Thymus (tissue), 11 donors: ENCODE results near the gene CLCA1. TPM values are rescaled to one million over a fixed set of nuclear protein-coding genes. Genes with fewer than 3 reads are reported as not detected.

Experiments used
- DNase-seq, 9 donors: peaks; one replicate each; pipeline ENCODE4 v3.0.0-alpha.2; 2013; ENCODE audit warnings: low spot score in 9 of 9, low read depth in 6 of 9, missing footprints in 1 of 9
- H3K27ac ChIP-seq, 2 donors: one replicate each; pipeline ENCODE4 v1.5.1; 2013; ENCODE audit warnings: control low read depth in 1 of 2, low read depth in 1 of 2, low read length in 1 of 2, mild to moderate bottlenecking in 1 of 2, moderate library complexity in 1 of 2
- H3K27me3 ChIP-seq, 2 donors: one replicate each; pipeline ENCODE4 v1.5.1; 2013; ENCODE audit warnings: low read length in 1 of 2; ENCODE audit not compliant: control insufficient read depth in 2 of 2, insufficient read depth in 1 of 2
- H3K36me3 ChIP-seq, 2 donors: one replicate each; pipeline ENCODE4 v1.5.1; 2013; ENCODE audit warnings: low read length in 1 of 2, mild to moderate bottlenecking in 1 of 2, moderate library complexity in 1 of 2; ENCODE audit not compliant: control insufficient read depth in 2 of 2, insufficient read depth in 2 of 2
- H3K4me1 ChIP-seq, 2 donors: one replicate each; pipeline ENCODE4 v1.5.1; 2013; ENCODE audit warnings: low read length in 2 of 2; ENCODE audit not compliant: control insufficient read depth in 2 of 2, insufficient read depth in 2 of 2
- H3K4me3 ChIP-seq, 2 donors: one replicate each; pipeline ENCODE4 v1.5.1; 2013; ENCODE audit warnings: low read length in 2 of 2, control low read depth in 1 of 2, mild to moderate bottlenecking in 1 of 2
- H3K9me3 ChIP-seq, 2 donors: one replicate each; pipeline ENCODE4 v1.5.1; 2013; ENCODE audit warnings: low read length in 1 of 2, mild to moderate bottlenecking in 1 of 2; ENCODE audit not compliant: control insufficient read depth in 2 of 2, insufficient read depth in 1 of 2
- WGBS: extraction: QIAGEN DNeasy Blood & Tissue Kit; methylation state at CpG from one replicate; pipeline ENCODE4 v1.1.7; 2013; 5-methylcytosine and 5-hydroxymethylcytosine counted together
- polyA plus RNA-seq: library from polyadenylated mRNA; stranded (reverse); fragments of 200-250 nt; gene quantifications from one replicate; pipeline ENCODE4 v1.2.3, GENCODE V29; 2013
- total RNA-seq: library from RNA; stranded (reverse); fragments of 120-200 nt; gene quantifications from one replicate; pipeline ENCODE4 v1.2.4, GENCODE V29; 2013
- donor health status: healthy.

Gene CLCA1
- total and polyA plus RNA-seq, 2 donors: 0.07 to 0.14 TPM

DNA sequence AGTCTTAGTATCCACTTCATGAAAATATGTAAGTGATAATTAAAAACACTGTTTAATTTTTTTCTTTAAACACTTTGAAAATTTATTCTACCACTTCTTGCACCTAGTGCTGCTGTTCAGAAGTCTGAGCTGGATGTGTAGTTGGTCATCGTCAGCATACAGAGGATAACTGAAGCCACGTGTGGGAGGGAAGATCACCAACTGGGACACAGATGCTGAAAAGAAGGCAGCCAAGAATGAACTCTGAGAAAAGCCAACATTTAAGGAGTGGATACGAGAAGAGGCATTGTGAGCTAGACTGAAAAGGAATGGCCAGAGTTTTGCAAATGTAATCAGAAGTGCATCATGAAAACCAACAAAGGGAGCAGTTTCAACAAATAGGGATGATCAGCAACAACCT, 53.5 kb downstream of the CLCA1 start:
- 97% methylated on average over 3 of the region's 3 CpGs for WGBS
- H3K4me1 ChIP-seq: no peaks in the 10 kb centered on the region
- H3K9me3 ChIP-seq: peaks cover 0 to 6% of the 10 kb centered on the region in 2 donors
- no peak overlapping the region for H3K27ac ChIP-seq
- DNase-seq: no peak
- H3K4me3 ChIP-seq: no peak overlapping the region
- H3K27me3 ChIP-seq: no peaks in the 10 kb centered on the region
- no peaks in the 10 kb centered on the region for H3K36me3 ChIP-seq

GRCh38 chr1:86523670-86524354, 55.1 kb downstream of the CLCA1 start:
- no peaks in the 10 kb centered on the region for H3K27me3 ChIP-seq
- H3K36me3 ChIP-seq: no peaks in the 10 kb centered on the region
- no peak for DNase-seq
- no peaks in the 10 kb centered on the region for H3K4me1 ChIP-seq
- no peak overlapping the region for H3K4me3 ChIP-seq
- 94% methylated on average over 32 of the region's 32 CpGs for WGBS
- peaks cover 0 to 6% of the 10 kb centered on the region in 2 donors for H3K9me3 ChIP-seq
- no peak overlapping the region for H3K27ac ChIP-seq

DNA sequence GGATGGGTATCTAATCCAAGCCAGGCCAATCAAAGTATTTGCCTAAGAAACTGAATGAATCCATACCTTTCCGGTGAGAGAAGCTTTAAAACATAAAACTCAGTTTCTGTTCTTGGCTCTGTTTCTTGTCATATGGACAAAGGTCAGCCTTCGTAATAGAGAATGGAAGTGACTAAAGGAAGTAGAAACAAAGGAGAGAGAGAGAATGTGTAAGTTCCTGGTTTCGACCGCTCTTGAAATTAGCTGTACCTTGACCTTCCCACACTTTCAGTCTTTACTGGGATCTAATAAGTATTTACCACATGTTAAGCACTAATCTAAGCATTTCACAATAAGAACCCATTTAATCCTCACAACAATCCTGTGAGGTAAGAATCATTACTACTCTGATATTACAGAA, 58.6 kb downstream of the CLCA1 start:
- Histone ChIP-seq H3K36me3 (no peaks in the 10 kb centered on the region), H3K27ac (no peak overlapping the region), H3K4me3 (no peak overlapping the region), H3K9me3 (peaks cover 0 to 6% of the 10 kb centered on the region in 2 donors), H3K4me1 (no peaks in the 10 kb centered on the region), H3K27me3 (no peaks in the 10 kb centered on the region)
- WGBS: 93% methylated on average over 4 of the region's 4 CpGs
- DNase-seq: no peak

- H3K9me3 ChIP-seq: no peaks in the 10 kb centered on the region
- H3K27me3 ChIP-seq: no peaks in the 10 kb centered on the region
- DNase-seq: no peak
- no peak overlapping the region for H3K4me3 ChIP-seq
- H3K4me1 ChIP-seq: no peaks in the 10 kb centered on the region
- H3K36me3 ChIP-seq: no peaks in the 10 kb centered on the region
- WGBS: 95% methylated on average over 3 of the region's 3 CpGs
- no peak overlapping the region for H3K27ac ChIP-seq
Measured at GRCh38 chr1:86530211-86530845, 61.6 kb downstream of the CLCA1 start.

DNA sequence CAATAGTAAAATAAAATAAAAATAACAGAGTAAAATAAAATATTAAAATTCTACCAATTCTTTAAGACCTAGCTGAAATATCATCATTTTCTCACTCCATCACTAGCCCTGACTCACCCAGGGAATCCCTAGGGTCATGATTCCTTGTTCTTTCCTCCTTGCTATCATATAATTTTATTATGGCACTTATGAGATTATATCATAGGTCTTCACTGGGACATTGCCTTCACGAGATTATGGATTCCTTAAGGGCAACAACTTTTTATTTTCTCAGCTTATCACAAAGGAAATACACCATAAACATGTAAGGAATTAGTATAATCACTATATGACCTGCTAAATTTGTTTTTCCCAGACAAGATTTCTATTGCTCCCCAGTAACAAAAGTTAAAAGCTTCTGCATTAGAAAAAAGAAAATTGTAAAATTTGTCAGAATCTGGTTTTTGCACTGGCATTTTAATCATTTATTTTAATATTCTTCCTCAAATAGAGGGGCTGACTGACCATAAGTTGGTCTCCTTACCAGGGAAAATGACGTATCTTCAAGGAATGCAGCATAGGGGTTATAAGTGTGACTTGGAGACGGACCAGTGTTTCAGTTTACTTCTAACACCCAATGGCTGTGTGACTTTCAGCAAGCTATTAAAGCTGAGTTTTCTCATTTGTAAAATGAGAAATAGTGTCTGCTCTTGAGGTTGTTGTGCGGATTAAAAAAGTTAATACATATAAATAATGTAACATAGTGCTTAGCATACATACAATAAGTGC, 69.4 kb downstream of the CLCA1 start:
- no peak overlapping the region for H3K27ac ChIP-seq
- no peaks in the 10 kb centered on the region for H3K9me3 ChIP-seq
- no peaks in the 10 kb centered on the region for H3K36me3 ChIP-seq
- no peaks in the 10 kb centered on the region for H3K27me3 ChIP-seq
- no peaks in the 10 kb centered on the region for H3K4me1 ChIP-seq
- H3K4me3 ChIP-seq: no peak overlapping the region
- no peak for DNase-seq
- 95% methylated on average over 4 of the region's 4 CpGs for WGBS

DNA sequence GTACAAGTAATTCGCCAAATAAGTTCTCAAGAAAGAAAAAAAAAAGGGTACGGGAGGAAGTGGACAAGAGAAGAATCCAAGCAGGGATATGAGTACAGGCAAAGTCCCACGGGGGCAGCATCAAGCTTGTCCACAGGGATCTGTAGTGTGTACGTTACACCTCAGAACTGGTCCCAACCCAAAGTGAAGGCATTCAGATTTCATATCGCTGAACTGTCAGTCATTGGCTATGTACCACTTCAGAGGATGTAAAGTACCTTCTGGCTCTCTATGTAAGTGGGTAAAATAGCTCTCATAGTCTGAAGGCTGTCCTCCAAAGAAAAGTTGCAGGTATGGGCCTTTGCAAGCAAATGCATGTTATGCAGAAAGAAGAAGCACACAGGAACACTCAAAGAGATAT, 70.0 kb downstream of the CLCA1 start:
- Histone ChIP-seq H3K36me3 (no peaks in the 10 kb centered on the region), H3K27ac (no peak overlapping the region), H3K4me1 (no peaks in the 10 kb centered on the region), H3K27me3 (no peaks in the 10 kb centered on the region), H3K9me3 (no peaks in the 10 kb centered on the region), H3K4me3 (no peak overlapping the region)
- 93% methylated on average over 5 of the region's 5 CpGs for WGBS
- no peak for DNase-seq

- Histone ChIP-seq H3K4me3 (no peak overlapping the region), H3K9me3 (no peaks in the 10 kb centered on the region), H3K27me3 (no peaks in the 10 kb centered on the region), H3K36me3 (no peaks in the 10 kb centered on the region), H3K27ac (no peak overlapping the region), H3K4me1 (no peaks in the 10 kb centered on the region)
- DNase-seq: no peak
- 98% methylated on average over 2 of the region's 2 CpGs for WGBS
Measured at GRCh38 chr1:86541859-86542258, 73.1 kb downstream of the CLCA1 start.

GRCh38 chr1:86542631-86543030, 73.9 kb downstream of the CLCA1 start:
- H3K36me3 ChIP-seq: no peaks in the 10 kb centered on the region
- H3K4me1 ChIP-seq: no peaks in the 10 kb centered on the region
- no peaks in the 10 kb centered on the region for H3K9me3 ChIP-seq
- H3K27ac ChIP-seq: no peak overlapping the region
- H3K4me3 ChIP-seq: no peak overlapping the region
- no peak for DNase-seq
- H3K27me3 ChIP-seq: no peaks in the 10 kb centered on the region

DNA sequence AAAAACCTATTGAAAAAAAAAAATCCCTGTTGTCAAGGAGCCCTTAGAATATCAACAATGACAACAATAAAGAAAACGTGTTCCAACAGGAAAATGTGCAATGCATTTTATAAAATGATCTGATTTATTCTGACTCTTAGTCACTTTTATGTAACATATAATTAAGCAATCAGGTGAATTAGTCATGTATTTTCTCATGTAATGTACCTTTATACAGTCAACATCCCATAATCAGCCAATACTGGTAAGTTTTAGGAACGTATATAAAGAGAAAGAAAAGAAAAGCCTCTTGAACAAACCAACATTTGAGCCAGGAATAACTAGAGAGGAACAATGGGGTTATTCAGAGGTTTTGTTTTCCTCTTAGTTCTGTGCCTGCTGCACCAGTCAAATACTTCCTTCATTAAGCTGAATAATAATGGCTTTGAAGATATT, 78.1 kb downstream of the CLCA1 start, which contains the start of gene CLCA4:
TSS of gene CLCA4 (plus strand) at position 292 of the 435 bp plus-strand sequence. CDS start at position 334, 42 bp downstream.
- H3K4me1 ChIP-seq: no peaks in the 10 kb centered on the region
- no peaks in the 10 kb centered on the region for H3K36me3 ChIP-seq
- no peak within 1 kb of the TSS for H3K27ac ChIP-seq
- H3K4me3 ChIP-seq: no peak within 1 kb of the TSS
- WGBS: 55% methylated on average over 2 of the region's 2 CpGs
- no peak for DNase-seq
- no peaks in the 10 kb centered on the region for H3K9me3 ChIP-seq
- H3K27me3 ChIP-seq: no peaks in the 10 kb centered on the region
